Neural cell (in vitro differentiated cells): ENCODE data around the gene PCOLCE2. TPM values are rescaled to one million over a fixed set of nuclear protein-coding genes. Genes with fewer than 3 reads are reported as not detected.

Experiments
- H2AFZ ChIP-seq: fragments of 200-600, 300-800 bp; sonication (generic), shearing (Covaris generic); 2 replicates; pipeline ENCODE4 v1.6.0; 2014; ENCODE audit warnings: low read depth, mild to moderate bottlenecking, antibody characterized with exemption, low read length, moderate library complexity
- H3F3A ChIP-seq: fragments of 200-600 bp; shearing (Covaris generic); 2 replicates; pipeline ENCODE4 v1.6.1; 2016; ENCODE audit warnings: mild to moderate bottlenecking, moderate library complexity, mixed read lengths, antibody characterized with exemption, low read length; ENCODE audit not compliant: insufficient read depth, poor library complexity, severe bottlenecking
- H3K27ac ChIP-seq: fragments of 200-600, 300-800 bp; sonication (generic), shearing (Covaris generic); 2 replicates; pipeline ENCODE4 v1.5.1; 2014; ENCODE audit warnings: mild to moderate bottlenecking, low read length, moderate library complexity
- H3K27me3 ChIP-seq: fragments of 300-800, 200-600 bp; sonication (generic), shearing (Covaris generic); 2 replicates; pipeline ENCODE4 v1.6.0; 2014; ENCODE audit warnings: mild to moderate bottlenecking, low read depth, low read length, moderate library complexity; ENCODE audit not compliant: insufficient read depth
- H3K36me3 ChIP-seq: fragments of 300-800, 200-600 bp; sonication (generic), shearing (Covaris generic); 2 replicates; pipeline ENCODE4 v1.5.1; 2014; ENCODE audit warnings: mild to moderate bottlenecking, antibody characterized with exemption, low read length, moderate library complexity; ENCODE audit not compliant: insufficient read depth
- H3K4me2 ChIP-seq: fragments of 300-800, 200-600 bp; sonication (generic), shearing (Covaris generic); 2 replicates; pipeline ENCODE4 v1.6.0; 2014; ENCODE audit warnings: mild to moderate bottlenecking, low read length
- H3K4me3 ChIP-seq: fragments of 300-800, 200-600 bp; sonication (generic), shearing (Covaris generic); 2 replicates; pipeline ENCODE4 v1.5.1; 2014; ENCODE audit warnings: mild to moderate bottlenecking, low read length, moderate library complexity
- H3K79me2 ChIP-seq: fragments of 200-600 bp; shearing (Covaris generic); replicated peaks from 2 replicates; pipeline ENCODE4 v1.6.0; 2014; ENCODE audit warnings: mild to moderate bottlenecking, low read length, moderate library complexity; ENCODE audit not compliant: insufficient read depth
- H3K9ac ChIP-seq: fragments of 300-800, 200-600 bp; sonication (generic), shearing (Covaris generic); 2 replicates; pipeline ENCODE4 v1.6.1; 2016; ENCODE audit warnings: mild to moderate bottlenecking, low read length, mixed read lengths
- H3K9me2 ChIP-seq: fragments of 200-600 bp; shearing (Covaris generic); 2 replicates; pipeline ENCODE4 v1.6.1; 2016; ENCODE audit warnings: mild to moderate bottlenecking, low read length, mixed read lengths; ENCODE audit not compliant: insufficient read depth
- H3K9me3 ChIP-seq: fragments of 200-600, 300-800 bp; sonication (generic), shearing (Covaris generic); 2 replicates; pipeline ENCODE4 v1.6.1; 2016; ENCODE audit warnings: mild to moderate bottlenecking, mixed run types, low read length, moderate library complexity, mixed read lengths
- H4K20me1 ChIP-seq: fragments of 200-600 bp; shearing (Covaris generic); 2 replicates; pipeline ENCODE4 v1.6.1; 2016; ENCODE audit warnings: mild to moderate bottlenecking, mixed run types; ENCODE audit not compliant: insufficient read depth
- EP300 ChIP-seq: fragments of 450-650 bp; conservative IDR thresholded peaks from 2 replicates; pipeline ENCODE4 v1.6.1; 2014; ENCODE audit warnings: antibody characterized with exemption, mild to moderate bottlenecking, moderate library complexity; ENCODE audit not compliant: poor library complexity, severe bottlenecking
- EZH2 ChIP-seq: fragments of 200-600, 300-800 bp; shearing (Covaris generic), sonication (generic); IDR thresholded peaks from 2 replicates; pipeline ENCODE4 v1.6.1; 2014; ENCODE audit warnings: antibody characterized with exemption, low read length, borderline replicate concordance, mild to moderate bottlenecking; ENCODE audit not compliant: insufficient read depth, poor library complexity, severe bottlenecking
- MXI1 ChIP-seq: fragments of 450-650 bp; conservative IDR thresholded peaks from 2 replicates; pipeline ENCODE4 v1.6.1; 2014; ENCODE audit warnings: antibody characterized with exemption, mild to moderate bottlenecking; ENCODE audit not compliant: poor library complexity, severe bottlenecking
- POLR2AphosphoS5 ChIP-seq: IDR thresholded peaks from 2 replicates; pipeline ENCODE4 v1.6.1; 2012
- RAD21 ChIP-seq: fragments of 450-650 bp; conservative IDR thresholded peaks from 2 replicates; pipeline ENCODE4 v1.6.1; 2014; ENCODE audit warnings: antibody characterized with exemption, mild to moderate bottlenecking, moderate library complexity
- SMC3 ChIP-seq: fragments of 450-650 bp; conservative IDR thresholded peaks from 2 replicates; pipeline ENCODE4 v1.6.1; 2014; ENCODE audit warnings: antibody characterized with exemption, mild to moderate bottlenecking, moderate library complexity; ENCODE audit not compliant: poor library complexity
- TAF1 ChIP-seq: IDR thresholded peaks from 2 replicates; pipeline ENCODE4 v1.6.1; 2012; ENCODE audit warnings: low read depth
- polyA plus RNA-seq: library from polyadenylated mRNA; depleted of rRNA; stranded (reverse); fragments of >200 nt; gene quantifications from 2 replicates; pipeline ENCODE4 v1.2.3, GENCODE V29; 2014
- TF ChIP-seq, protein P1 (sequence below): IDR thresholded peaks from 2 replicates; pipeline ENCODE4 v1.6.1; 2012; ENCODE audit warnings: borderline replicate concordance
- TF ChIP-seq, protein P2 (sequence below): fragments of 450-650 bp; IDR thresholded peaks from 2 replicates; pipeline ENCODE4 v1.5.1; 2014; ENCODE audit warnings: antibody characterized with exemption, mild to moderate bottlenecking, moderate library complexity; ENCODE audit not compliant: poor library complexity, severe bottlenecking

Gene PCOLCE2
- polyA plus RNA-seq, 1 donor from 2014 or later = 29.2 TPM

DNA sequence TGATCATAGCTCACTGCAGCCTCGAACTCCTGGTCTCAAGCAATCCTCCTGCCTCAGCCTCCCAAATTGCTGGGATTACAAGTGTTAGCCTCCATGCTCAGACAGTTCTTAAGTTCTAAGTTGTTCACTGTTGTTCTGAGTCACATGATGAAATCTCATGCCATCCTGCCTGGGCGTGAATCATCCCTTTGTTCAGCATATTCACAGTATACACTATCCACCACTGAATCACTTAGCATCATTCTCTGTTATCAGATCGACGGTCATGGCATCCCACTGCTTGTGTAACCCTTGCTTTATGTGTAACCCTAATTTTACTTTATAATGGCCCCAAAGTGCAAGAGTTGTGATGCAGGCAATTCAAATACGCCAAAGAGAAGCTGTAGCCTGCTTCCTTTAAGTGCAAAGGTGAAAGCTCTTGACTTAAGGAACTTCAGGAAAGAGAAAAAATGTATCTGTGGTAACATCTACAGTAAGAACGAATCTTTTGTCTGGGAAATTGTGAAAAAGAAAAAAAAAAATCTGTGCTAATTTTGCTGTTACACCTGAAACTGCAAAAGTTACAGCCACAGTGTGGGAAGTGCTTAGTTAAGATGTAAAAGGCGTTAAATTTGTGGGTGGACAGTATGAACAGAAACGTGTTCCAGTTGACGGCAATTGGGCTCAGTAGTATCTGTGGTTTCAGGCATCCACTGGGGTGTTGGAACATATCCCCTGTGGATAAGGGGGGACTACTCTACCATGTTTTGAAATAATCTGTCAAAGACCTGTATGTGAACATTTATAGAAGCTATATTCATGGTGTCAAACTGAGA, 80.6 kb downstream of the PCOLCE2 start:
- no peaks in the 10 kb centered on the region for H3K9me2 ChIP-seq
- no peaks in the 10 kb centered on the region for H3K9me3 ChIP-seq
- no peaks in the 10 kb centered on the region for H3F3A ChIP-seq
- TF ChIP-seq MXI1 (no peak), POLR2AphosphoS5 (no peak), TAF1 (no peak), SMC3 (no peak), EZH2 (no peak), EP300 (no peak), RAD21 (no peak)
- TF ChIP-seq, protein P1, sequence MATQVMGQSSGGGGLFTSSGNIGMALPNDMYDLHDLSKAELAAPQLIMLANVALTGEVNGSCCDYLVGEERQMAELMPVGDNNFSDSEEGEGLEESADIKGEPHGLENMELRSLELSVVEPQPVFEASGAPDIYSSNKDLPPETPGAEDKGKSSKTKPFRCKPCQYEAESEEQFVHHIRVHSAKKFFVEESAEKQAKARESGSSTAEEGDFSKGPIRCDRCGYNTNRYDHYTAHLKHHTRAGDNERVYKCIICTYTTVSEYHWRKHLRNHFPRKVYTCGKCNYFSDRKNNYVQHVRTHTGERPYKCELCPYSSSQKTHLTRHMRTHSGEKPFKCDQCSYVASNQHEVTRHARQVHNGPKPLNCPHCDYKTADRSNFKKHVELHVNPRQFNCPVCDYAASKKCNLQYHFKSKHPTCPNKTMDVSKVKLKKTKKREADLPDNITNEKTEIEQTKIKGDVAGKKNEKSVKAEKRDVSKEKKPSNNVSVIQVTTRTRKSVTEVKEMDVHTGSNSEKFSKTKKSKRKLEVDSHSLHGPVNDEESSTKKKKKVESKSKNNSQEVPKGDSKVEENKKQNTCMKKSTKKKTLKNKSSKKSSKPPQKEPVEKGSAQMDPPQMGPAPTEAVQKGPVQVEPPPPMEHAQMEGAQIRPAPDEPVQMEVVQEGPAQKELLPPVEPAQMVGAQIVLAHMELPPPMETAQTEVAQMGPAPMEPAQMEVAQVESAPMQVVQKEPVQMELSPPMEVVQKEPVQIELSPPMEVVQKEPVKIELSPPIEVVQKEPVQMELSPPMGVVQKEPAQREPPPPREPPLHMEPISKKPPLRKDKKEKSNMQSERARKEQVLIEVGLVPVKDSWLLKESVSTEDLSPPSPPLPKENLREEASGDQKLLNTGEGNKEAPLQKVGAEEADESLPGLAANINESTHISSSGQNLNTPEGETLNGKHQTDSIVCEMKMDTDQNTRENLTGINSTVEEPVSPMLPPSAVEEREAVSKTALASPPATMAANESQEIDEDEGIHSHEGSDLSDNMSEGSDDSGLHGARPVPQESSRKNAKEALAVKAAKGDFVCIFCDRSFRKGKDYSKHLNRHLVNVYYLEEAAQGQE = no peak
- TF ChIP-seq, protein P2, sequence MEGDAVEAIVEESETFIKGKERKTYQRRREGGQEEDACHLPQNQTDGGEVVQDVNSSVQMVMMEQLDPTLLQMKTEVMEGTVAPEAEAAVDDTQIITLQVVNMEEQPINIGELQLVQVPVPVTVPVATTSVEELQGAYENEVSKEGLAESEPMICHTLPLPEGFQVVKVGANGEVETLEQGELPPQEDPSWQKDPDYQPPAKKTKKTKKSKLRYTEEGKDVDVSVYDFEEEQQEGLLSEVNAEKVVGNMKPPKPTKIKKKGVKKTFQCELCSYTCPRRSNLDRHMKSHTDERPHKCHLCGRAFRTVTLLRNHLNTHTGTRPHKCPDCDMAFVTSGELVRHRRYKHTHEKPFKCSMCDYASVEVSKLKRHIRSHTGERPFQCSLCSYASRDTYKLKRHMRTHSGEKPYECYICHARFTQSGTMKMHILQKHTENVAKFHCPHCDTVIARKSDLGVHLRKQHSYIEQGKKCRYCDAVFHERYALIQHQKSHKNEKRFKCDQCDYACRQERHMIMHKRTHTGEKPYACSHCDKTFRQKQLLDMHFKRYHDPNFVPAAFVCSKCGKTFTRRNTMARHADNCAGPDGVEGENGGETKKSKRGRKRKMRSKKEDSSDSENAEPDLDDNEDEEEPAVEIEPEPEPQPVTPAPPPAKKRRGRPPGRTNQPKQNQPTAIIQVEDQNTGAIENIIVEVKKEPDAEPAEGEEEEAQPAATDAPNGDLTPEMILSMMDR = no peak
- no peak overlapping the region for H2AFZ ChIP-seq
- no peak overlapping the region for H3K9ac ChIP-seq
- no peaks in the 10 kb centered on the region for H3K79me2 ChIP-seq
- H3K4me3 ChIP-seq = no peak overlapping the region
- H4K20me1 ChIP-seq = no peaks in the 10 kb centered on the region
- H3K4me2 ChIP-seq = no peak overlapping the region
- no peaks in the 10 kb centered on the region for H3K27me3 ChIP-seq
- no peak overlapping the region for H3K27ac ChIP-seq
- H3K36me3 ChIP-seq = no peaks in the 10 kb centered on the region

DNA sequence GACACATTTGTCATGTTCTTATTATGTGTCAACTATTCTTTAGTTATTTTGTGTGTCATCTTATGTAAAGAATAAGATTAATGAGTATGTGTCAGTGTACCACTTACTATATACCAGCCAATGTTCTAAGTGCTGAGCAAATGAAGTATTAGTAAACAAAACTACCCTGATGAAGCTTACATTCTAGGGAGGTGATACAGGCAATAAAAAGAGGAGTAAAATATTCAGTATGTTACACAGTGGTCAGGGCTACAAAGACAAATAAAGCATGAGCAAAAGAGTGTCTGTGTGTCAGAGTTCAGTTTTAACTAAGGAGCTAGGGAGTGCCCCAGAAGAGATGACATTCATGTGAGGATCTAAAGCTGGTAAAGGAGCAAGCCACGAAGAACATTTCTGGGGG, 86.0 kb downstream of the PCOLCE2 start:
- H3F3A ChIP-seq = no peaks in the 10 kb centered on the region
- no peaks in the 10 kb centered on the region for H3K9me2 ChIP-seq
- no peak overlapping the region for H3K4me2 ChIP-seq
- H3K36me3 ChIP-seq = no peaks in the 10 kb centered on the region
- H3K4me3 ChIP-seq = no peak overlapping the region
- H2AFZ ChIP-seq = no peak overlapping the region
- H3K27ac ChIP-seq = no peak overlapping the region
- H3K9me3 ChIP-seq = no peaks in the 10 kb centered on the region
- TF ChIP-seq RAD21 = no peak
- TF ChIP-seq, protein P1 = no peak
- no peak for TF ChIP-seq EZH2
- TF ChIP-seq MXI1 = no peak
- H3K79me2 ChIP-seq = no peaks in the 10 kb centered on the region
- no peaks in the 10 kb centered on the region for H3K27me3 ChIP-seq
- H4K20me1 ChIP-seq = no peaks in the 10 kb centered on the region
- no peak overlapping the region for H3K9ac ChIP-seq
